Measurements from ENCODE around the gene TCP10L. TPM values are rescaled to one million over a fixed set of nuclear protein-coding genes. Genes with fewer than 3 reads are reported as not detected.

The TCP10L gene
- total and polyA plus RNA-seq, 2 of the 8 experiments (the other 6 are each of a cell fraction or from before 2014, with no cell fraction given) = 0.45 to 0.99 TPM

DNA sequence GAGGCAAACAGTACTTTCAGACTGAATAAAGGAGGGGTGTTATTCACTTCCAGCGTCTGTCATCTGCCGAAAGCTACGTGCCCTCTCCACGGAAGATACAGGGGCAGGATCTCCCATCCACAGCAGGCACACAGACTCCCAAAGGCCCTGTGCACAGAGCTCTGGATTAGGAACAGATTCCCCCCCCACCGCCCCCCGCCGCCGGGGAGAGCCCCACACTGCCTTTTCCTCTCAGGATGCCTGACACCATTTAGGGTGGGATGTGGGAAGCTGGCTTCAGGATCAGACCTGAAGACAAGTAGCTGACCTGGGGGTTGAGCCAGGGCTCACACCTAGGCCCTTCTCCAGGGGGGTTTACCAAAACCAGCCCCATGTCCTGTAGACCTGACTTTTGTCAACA lies 8.4 kb upstream of the TCP10L start (continued):
- TF ChIP-seq, protein P1, sequence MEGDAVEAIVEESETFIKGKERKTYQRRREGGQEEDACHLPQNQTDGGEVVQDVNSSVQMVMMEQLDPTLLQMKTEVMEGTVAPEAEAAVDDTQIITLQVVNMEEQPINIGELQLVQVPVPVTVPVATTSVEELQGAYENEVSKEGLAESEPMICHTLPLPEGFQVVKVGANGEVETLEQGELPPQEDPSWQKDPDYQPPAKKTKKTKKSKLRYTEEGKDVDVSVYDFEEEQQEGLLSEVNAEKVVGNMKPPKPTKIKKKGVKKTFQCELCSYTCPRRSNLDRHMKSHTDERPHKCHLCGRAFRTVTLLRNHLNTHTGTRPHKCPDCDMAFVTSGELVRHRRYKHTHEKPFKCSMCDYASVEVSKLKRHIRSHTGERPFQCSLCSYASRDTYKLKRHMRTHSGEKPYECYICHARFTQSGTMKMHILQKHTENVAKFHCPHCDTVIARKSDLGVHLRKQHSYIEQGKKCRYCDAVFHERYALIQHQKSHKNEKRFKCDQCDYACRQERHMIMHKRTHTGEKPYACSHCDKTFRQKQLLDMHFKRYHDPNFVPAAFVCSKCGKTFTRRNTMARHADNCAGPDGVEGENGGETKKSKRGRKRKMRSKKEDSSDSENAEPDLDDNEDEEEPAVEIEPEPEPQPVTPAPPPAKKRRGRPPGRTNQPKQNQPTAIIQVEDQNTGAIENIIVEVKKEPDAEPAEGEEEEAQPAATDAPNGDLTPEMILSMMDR (IDR thresholded peaks at IDR 0.05; ENCODE audit: control extremely low read depth in 1 of 3, insufficient read depth in 1 of 3, low read depth in 1 of 3, low read length in 3 of 3) = no peak
- no peak for TF ChIP-seq KDM1A (IDR thresholded peaks at IDR 0.05; ENCODE audit: borderline replicate concordance, low read length)

All from H1 (cell line).